GM19372 (cell line): Measurements from ENCODE around the gene UBAP1L.
"Not testable (repeated sequence)": the region's sequence is repeated elsewhere in the genome, so short reads cannot be mapped to it uniquely, and the experiment has no call there.

Source experiments
- ATAC-seq: cut with Tn5 transposase; IDR thresholded peaks from one replicate; pipeline ENCODE4 v1.9.1; 2021; ENCODE audit warnings: mild to moderate bottlenecking, low read depth, moderate library complexity; ENCODE audit not compliant: unreplicated experiment

UBAP1L gene

DNA sequence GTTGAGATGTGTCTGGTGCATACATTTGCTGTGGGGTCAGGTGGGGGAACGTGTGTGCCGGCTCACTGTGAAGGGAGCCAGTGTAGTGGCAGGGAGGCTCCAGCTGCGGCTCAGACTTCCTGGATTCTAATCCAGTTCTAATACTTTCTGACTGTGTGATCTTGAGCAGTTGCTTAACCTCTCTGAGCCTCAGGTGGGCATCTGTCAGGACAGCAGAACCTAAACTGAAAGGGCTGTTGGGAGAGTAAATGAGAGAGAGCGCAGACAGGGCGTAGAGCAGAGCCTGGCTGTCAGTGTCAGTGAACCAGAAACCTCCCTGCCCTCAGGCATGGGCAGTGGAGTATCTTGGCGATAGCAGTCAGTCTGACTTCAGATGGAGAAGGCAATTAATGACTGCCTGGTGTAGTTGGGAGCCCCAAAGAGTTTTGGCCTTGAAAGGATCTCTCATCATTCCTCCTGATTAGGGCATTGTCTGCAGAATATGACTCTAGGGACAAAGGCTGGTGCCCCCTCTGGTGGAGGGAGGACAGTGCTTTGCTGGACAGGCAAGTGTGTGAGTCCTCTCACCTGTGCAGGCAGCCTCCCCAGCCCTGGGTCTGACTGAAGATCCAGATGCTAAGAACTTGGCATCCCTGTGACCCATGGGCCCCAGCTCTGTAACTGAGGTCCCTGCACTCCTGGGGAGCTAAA, 28.9 kb downstream of the UBAP1L start:
- no peak for ATAC-seq

DNA sequence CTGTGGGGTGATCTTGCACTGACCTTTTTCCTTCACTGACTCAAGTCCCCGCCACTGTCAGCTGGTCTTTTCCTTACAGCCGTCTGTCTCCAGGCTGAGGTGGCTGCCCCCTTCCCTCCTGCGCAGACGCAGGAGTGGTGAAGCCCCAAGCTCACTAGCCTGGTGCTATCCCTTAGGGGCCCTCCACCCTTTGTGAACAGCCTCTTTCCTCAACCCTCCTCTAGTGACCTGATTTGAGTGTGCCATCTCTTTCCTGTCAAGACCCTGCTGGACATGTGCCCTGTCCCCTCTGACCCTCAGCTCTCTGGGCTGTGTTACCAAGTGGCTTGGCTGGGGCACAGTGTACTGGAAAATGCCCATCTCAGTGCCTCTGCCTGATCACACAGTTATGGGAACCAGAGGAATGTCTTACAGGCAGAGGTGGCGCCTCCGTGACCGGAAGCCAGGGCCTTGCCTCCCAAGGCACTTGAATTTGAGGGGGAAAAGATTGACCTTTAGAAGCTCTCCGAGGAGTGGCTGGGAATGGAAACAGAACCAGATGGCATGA, 29.7 kb downstream of the UBAP1L start:
- ATAC-seq: no peak

- ATAC-seq: no peak
Observed at GRCh38 chr15:65084500-65085206, 30.3 kb downstream of the UBAP1L start.

DNA sequence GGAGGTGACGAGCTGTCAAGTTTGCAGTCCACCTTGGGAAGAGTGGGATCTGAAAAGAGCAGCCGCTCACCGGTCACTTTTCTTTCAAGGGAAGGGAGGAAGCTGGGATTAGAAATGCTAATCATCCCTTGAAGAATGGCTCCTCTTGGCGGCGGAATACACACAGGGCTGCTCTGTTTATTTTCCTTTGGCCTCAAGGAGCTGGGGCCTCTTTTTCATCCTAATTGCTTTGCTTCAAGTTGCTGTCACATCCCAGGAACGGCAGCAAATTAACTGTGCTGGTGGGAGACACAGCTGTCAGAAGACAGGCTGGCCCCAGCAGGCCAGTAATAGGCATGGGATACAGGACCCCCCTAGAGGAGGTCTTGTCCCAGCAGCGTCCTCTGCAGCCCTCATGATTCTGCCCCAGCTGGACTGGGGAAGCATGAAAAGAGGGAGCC, 31.7 kb downstream of the UBAP1L start:
- no peak for ATAC-seq

DNA sequence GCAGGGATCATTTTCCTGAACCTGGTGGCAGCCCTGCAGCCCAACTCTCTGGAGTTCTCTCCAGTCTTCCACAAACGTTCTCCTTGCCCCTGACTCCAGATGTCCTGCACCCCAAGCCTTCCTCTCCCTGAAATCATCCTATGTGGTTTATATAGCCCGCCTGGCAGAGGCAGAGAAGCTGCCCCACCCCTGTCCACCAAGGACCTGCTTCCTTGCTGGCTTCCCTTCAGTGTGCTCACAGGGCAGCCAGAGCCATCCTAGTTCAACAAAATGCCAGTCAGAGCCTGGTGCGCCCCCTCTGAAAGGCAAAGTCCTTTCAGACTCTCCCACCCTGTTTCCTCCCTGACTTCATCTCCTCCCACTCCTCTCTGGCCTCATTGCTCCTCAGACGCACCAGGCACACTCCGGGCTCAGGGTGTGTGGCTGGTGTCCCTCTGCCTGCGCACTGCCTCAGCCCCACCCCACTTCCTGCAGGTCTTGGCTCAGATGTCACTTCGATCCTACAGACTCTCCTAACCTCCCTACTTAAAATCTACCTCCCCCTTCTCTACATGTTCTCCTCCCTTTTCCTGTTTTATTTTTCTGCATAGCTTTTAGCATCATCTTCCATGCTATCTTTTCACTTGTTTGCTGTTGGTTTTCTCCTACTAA, 32.6 kb downstream of the UBAP1L start:
- ATAC-seq: no peak

DNA sequence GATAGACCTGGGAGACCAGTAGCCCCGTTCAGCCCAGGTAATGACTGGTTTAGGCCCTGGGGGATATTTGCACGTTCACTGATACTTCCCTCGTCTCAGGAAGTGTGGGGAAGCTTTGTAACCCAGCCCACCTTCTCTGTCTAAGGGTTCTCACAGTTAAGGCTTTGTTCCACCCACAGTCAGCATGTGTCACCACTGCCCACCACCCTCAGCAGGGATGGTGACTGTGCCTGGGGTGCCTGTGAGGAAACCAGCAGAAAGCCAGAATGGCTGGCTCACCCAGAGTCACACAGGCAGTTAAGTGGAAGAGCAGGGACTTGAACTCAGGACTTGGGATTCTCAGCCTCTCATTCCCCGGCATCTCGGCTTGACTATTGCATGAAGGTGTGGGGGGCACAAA, 33.2 kb downstream of the UBAP1L start:
- no peak for ATAC-seq

DNA sequence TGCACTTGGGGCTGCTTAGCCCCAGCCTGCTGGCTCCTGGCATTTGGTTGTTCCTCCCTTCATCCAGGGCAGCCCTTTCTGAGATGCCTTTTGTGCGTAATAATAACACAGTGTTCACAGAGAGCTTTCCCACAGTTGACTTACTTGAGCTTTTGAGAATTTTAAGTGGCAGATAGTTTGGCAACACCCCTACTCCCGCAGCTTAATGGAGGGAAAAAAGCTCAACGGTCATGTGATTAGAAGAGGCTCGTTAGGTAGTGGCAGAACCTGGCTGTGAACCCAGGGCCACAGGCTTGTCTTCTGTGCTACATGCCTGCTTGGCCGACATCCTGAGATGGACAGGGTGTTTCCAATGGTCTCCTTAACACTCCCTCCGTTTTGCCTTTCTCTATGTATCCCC, 33.7 kb downstream of the UBAP1L start:
- no peak for ATAC-seq

DNA sequence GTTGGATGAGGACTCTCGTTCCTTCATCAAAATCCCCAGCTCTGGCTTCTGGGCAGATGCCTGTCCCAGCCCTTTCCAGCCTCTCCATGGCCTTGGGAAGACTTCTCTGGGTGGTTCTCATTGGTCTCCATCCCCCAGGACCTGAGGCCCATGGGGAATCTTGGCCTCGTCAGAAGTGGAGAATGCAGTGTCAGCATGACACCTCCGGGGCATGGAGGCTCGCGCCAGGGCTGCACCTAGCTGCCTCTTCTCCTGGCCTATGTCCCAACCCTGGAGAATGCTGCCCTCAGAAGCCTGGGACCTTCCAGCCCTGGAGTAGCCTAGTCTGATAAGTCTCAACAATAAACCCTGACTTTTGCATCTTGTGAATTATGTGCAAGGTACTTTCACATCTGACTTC, 35.4 kb downstream of the UBAP1L start:
- ATAC-seq: no peak

- no peak for ATAC-seq
Observed at GRCh38 chr15:65077981-65078352, 37.0 kb downstream of the UBAP1L start.

DNA sequence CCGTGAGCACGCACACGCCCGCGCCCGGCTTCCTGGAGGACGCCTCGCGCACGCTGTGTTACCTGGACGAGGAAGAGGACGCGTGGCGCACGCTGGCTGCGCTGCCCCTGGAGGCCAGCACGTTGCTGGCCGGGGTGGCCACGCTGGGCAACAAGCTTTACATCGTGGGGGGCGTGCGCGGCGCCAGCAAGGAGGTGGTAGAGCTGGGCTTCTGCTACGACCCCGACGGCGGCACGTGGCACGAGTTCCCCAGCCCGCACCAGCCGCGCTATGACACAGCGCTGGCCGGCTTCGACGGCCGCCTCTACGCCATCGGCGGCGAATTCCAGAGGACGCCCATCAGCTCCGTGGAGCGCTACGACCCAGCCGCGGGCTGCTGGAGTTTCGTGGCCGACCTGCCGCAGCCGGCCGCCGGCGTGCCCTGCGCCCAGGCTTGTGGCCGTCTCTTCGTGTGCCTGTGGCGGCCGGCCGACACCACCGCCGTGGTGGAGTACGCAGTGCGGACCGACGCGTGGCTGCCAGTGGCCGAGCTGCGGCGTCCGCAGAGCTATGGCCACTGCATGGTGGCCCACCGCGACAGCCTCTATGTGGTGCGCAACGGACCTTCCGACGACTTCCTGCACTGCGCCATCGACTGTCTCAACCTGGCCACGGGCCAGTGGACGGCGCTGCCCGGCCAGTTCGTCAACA, 37.6 kb downstream of the UBAP1L start:
- ATAC-seq: no peak

- ATAC-seq: no peak
Observed at GRCh38 chr15:65076486-65077290, 38.3 kb downstream of the UBAP1L start, which contains the start of gene KBTBD13. Gene KBTBD13 (plus strand): TSS chr15:65076746. CDS start chr15:65076816, 70 bp downstream.

GRCh38 chr15:65075607-65076395, 39.2 kb downstream of the UBAP1L start:
- not testable (repeated sequence) for ATAC-seq

DNA sequence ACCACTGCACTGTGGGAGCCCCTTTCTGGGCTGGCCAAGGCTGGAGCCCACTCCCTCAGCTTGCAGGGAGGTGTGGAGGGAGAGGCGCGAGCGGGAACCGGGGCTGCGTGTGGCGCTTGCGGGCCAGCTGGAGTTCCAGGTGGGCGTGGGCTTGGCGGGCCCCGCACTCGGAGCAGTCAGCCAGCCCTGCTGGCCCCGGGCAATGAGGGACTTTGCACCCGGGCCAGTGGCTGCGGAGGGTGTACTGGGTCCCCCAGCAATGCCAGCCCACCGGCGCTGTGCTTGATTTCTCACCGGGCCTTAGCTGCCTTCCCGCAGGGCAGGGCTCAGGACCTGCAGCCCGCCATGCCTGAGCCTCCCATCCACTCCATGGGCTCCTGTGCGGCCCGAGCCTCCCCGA, 40.1 kb downstream of the UBAP1L start:
- ATAC-seq: not testable (repeated sequence)

GRCh38 chr15:65072617-65073016, 42.4 kb downstream of the UBAP1L start:
- ATAC-seq: no peak

DNA sequence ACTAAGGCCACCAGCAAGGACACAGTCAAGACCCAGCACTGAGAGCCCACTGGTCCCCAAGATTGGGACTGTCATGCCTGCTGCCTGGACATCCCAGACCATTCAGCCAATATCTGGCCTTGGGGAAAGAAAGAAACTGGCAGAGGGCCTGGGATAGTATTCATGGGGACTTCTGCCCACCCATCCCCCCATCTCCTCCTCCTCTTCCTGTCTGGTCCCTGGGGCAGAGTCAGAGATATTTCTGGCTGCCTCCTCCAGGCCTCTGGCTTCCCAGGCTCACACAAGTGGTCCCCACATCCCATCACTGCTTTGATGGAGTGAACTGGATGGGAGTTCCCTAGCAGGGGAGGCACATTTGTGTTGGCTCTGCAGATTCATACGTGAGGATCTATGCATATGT, 43.0 kb downstream of the UBAP1L start:
- no peak for ATAC-seq

DNA sequence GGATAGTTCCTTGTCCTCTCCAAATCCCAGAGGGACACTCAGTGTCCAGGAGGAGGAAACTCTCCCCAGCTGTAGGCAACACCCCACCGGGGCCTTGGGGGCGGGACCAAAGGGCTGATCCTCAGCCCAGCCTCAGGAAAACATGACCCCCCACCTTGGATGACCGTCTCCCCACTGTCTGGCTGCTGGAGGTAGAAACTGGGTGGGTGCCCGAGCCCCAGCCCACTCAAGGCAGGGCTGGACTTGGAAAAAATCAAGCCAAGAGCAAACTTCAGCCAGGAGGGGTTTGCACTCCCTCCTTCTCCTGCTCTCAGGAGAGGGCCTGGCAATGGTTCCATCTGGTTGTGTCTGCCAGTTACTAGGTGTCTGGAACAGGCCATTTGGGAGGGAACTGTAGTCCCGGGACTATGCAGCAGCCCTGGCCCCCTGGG, 43.6 kb downstream of the UBAP1L start:
- no peak for ATAC-seq

GRCh38 chr15:65069779-65070546, 45.0 kb downstream of the UBAP1L start:
- ATAC-seq: no peak

DNA sequence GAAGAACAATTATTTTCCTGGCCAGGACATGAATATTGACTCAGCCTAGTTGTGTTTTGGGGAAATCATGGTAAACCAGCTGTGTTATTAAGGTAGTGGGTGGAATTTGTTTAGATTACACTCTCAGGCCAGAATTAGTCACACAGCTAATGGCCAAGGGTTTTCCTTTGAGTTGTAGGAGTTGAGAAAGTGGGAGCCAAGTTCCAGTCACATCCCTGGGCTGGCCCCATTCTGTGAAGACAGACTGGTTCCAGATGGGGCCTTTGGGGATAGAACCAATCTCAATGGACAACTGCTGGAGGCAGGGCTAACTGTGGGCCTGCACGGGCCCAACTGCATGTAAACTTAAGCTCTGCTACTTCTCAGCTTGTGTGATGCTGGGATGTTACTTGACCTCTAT, 45.8 kb downstream of the UBAP1L start:
- ATAC-seq: no peak
